Measurements from ENCODE around the gene GPR143.
"Not testable (repeated sequence)": the region's sequence is repeated elsewhere in the genome, so short reads cannot be mapped to it uniquely, and the experiment has no call there.

GPR143 gene

DNA sequence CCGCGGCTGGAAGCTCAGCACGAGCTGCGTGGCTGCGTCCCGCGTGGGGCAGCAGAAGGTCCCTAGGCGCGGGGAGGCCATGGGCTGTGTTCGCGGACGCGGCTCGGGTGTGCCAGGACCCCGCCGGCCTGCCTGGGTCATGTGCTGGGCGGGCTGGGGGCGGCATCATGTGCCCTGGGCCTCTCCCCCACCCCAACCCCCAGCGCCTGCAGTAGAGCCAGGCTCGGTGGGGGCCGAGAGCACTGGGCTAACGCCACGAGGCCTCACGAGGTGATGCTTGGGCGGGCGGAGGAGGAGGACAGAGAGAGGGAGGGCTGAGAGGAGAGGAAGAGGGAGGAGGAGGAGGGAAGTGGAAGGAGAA lies at the start of gene GPR143:
Gene GPR143, minus strand, starts transcription at position 111 of the 361 bp plus-strand sequence. Its CDS starts 30 bp downstream, at position 81.
- DNase-seq = no peak

DNA sequence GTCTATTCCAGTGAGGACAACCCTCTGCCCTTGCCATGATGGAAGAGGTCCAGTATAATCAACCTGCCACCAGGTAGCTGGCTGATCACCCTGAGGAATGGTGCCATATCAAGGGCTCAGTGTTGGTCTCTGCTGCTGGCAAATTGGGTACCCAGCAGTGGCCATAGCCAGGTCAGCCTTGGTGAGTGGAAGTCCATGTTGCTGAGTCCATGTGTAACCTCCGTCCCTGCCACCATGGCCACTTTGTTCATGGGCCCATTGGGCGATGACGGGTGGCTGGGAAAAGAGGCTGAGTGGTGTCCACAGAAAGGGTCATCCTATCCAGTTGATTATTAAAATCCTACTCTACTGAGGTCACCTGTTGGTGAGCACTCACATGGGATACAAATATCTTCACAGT lies 45.4 kb upstream of the GPR143 start:
- DNase-seq = not testable (repeated sequence)

DNA sequence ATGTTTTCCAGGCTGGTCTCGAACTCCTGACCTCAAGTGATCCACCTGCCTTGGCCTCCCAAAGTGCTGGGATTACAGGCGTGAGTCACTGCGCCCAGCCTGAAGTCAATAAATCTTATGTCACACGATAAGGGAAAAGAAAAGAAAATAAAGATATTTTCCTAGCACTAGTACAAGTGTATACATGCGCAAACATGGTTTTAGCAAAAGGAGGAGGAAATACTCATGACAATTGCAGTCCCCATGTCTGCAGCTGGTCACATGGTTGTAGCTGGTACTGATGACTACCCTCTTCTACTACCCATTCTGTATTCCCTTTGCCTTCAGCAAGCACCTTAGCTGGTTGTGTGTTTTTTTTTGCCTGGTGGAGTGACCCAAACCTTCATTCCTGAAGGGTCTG lies 44.2 kb upstream of the GPR143 start:
- DNase-seq = not testable (repeated sequence)

DNA sequence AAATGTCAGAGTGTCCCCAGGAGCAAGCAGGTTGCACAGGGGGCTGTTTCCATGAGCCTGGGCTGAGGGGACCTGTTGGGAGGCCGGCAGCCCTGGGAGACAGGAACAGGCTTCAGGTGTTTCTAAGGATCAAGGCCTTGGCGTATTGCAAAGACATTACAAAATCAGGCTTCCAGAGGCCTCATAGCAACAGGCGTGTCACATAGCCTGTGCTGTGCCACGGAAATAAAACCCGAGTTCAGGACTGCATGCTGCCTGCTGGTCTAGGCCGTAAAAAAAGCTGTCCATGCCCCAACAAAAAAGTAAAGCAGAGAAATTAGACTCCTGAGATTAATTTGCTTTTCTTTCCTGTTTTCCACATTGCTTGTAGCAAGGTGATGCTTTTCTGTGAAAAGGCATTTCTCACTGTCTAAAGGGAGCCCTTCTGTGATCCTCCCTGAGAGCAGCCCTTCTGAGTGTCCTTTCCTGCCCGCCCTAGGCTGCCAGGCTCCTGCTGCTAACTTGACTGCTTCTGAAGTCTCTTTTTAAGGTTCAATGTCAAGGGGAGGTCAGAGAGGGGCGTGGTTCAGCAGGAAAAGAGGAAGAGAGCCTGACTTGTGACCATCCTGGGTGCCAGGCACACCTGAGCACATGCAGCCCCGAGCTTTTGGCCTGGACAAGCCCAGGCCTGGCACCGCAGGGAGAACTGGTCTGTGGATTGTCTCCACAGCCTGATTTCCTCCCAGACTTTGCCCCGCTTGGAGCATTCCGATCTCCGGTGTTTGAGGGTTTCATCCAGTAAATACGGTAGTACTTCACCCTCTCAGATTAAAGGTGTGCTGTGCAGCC lies 41.9 kb upstream of the GPR143 start:
- no peak for DNase-seq

DNA sequence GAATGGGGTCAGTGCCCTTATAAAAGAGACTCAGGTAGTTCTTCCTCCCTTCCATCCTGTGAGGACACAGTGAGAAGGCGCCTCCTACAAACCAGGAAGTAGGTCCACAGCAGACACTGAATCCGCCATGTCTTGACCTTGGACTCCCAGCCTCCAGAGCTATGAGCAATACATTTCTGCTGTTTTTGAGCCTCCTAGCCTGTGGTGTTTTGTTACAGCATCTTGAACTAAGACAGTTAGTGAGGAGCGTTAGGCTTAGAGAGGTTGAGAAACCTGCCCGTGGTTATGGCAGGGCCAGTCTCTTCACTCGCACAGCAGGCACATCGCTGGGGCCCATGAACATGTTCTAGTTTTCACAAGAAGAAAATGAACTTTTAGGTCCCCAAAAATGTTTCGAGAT lies 40.3 kb upstream of the GPR143 start:
- peak; percentile 0 for DNase-seq

DNA sequence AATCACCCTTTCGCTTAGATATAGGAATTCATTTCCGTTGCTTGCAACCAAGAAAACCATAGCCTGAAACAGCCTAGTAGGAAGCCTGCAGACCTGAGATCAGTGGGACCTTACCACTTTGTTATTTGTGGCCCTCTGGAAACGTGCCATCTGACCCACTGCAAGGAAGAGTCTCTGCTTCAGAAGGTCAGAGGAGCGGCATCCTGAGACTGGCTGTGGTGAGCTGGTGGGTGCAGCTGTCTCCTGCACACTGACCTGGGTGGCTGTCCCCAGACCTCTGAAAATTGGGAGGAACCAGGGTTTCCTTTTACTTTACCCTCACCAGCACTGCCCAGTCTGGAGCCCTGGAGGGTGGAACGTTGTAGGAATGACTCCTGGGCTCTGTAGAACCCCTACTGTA lies 38.8 kb upstream of the GPR143 start:
- DNase-seq = no peak

DNA sequence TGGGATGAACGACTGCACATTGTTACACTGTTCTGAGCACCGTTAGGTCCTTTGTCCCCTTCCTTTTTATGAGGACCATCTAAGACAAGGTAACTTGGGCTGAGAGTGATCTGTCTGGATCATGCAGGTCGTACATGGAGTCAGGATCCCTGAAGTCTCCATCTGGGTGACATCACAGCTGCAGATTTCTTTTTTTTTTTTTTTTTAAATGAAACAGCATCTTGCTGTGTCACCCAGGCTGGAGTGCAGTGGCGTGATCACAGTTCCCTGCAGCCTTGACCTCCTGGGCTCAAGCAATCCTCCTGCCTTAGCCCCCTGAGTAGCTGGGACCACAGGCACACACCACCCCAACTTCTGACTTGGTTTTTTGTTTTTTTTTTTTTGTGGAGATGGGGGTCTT lies 37.1 kb upstream of the GPR143 start:
- DNase-seq = no peak

DNA sequence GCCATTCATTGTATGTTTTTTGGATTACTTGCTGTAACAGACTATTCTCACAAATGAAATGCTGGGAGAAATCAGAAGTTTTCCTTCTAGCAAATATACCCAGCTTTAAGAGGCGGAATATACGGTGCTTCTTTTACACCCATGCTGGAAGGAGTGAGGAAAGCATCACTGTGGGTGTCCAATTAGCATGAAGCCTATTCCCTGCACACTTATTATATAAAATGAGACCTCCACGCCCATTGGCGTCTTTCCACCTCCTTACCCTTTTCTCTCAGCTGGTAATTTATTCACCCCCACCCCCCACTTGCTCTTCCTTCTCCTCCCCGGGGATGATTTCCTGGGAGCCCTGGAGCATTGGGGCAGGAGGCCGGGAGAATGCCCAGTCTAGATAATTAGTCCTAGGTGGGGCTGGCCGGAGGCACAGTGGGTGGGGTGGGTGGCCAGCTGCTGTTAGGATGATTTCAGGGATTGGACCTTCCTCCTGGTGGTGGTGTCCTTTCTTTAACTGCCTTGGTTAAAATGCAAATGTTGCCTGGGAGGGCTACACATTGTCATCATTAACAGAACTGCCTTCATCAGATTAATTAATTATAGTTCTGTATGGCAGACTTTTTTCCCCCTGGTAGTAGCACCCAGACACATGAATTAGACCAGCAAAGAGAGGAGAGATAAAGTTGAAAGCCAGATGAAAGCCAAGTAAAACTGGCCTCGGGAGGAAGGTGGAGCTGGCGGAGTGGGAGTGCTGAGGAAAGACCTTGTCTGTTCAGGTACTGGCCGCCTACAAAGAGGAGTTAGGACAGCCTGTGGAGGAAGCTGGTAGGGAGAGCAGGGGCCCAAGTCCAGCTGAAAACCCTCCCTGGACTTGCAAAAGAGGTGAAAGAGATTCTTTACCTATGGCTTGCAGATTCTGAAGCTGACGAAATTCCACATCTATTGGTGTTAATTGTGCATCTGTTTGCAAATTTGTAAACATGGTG lies 32.0 kb upstream of the GPR143 start:
- peak; percentile 90 for DNase-seq

DNA sequence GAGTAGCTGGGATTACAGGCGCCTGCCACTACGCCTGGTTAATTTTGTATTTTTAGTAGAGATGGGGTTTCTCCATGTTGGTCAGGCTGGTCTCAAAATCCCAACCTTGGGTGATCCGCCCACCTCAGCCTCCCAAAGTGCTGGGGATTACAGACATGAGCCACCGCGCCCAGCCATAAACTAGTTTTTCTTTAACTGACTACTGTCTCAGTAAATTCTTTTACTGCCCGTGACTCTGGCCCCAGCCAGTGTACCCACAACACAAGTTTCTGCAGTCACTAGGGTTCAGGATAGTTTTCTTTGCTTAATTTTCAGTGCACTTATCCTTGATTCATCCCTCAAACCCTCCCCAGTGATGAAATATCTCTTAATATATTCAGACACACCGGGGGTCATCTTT lies 28.8 kb upstream of the GPR143 start:
- DNase-seq = no peak

DNA sequence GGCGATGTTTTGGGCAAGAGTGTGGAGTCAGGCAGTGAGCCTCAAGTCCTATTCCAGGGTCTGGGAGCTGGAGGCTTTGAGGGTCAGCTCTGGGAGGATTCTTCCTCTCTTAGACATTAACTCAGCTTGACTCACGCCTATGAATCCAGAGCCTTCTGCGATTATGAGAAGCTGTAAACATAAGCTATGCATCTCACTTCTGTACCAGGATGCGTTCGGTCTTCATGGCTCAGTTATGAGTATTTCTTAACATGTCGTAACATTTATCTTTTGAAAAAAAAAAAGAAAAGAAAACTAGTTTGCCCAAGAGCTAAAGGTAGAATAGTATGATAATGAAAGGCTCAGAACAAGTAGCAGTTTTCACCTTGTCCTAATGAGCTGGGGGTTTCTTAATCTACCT lies 25.2 kb upstream of the GPR143 start:
- no peak for DNase-seq

DNA sequence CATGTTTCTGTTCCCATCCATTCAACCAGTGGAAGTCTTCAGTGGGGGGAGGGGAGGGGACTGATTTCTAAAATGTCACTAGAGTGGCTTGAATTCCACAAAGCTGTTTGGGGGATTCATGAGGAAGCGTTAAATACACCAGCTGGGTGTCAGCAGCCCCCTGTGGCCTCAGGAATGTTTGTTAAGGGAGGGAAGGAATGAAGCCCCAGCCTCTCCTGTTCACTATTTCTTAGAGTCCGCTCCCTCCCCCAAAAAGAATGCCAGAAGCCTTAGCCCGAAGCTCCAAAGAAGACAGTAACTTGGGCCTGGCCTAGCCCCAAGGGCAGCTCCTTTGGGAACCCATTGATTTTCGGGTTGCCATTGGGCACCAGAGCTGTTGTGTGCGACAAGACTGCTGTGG lies 23.9 kb upstream of the GPR143 start:
- DNase-seq = no peak

DNA sequence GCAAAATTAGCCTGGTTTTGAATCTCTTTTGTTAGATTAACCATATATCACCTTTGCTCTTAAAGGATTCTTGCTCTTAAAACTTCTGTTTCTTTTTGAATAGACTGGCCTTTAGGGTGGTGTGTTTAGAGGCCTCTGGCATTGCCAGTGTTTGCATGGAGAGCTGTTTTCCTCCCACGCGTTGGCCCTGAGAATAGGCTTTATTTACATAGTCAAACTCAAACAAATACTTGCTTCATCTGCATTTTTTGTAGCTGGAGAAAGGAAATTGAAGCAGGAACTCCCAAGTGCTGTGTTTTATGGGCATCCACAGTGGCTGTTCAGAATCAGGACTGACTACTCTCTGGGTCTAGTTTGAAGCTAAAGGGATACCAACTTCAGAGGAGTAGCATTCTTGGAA lies 23.3 kb upstream of the GPR143 start:
- DNase-seq = peak; percentile 68

DNA sequence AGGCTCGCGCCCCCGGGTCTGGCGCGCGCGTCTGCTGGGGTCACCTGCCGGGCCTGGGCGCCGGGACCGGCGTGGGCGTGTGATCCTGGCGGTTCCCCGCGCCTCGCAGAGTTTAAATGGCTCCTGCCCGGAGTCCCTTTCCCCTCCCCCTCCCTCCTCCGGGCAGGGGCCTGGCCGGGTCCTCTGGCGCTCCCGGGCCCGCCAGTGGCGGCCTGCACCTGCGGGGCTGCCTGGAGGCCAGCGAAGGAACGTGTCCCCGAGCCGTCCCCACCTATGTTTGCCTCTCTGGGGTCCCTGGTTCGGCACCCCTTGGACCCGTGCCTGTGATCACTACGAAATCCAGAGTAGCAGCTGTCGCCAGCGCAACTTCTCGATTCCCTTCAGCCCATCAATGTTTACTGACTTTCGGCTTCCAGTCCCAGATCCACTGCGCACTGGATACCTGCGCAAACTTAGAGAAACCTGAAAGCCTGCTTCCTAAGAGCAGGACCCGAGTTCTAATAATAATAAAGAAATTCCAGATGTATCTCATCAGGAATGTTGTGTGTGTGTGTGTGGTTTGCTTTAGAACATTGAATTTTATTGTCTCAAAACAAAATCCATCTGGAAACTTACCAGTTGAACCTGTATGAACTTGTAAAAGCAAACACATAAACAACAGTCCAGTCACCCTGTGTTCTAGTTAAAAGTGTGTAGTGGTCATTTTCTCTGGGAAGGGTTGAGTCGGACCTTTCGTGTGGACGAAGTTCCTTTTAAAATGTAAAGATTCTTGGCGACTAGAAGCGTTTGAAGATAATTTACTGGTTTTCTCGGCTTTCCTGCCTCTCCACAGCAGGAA lies 21.4 kb upstream of the GPR143 start:
- DNase-seq = peak; percentile 44

DNA sequence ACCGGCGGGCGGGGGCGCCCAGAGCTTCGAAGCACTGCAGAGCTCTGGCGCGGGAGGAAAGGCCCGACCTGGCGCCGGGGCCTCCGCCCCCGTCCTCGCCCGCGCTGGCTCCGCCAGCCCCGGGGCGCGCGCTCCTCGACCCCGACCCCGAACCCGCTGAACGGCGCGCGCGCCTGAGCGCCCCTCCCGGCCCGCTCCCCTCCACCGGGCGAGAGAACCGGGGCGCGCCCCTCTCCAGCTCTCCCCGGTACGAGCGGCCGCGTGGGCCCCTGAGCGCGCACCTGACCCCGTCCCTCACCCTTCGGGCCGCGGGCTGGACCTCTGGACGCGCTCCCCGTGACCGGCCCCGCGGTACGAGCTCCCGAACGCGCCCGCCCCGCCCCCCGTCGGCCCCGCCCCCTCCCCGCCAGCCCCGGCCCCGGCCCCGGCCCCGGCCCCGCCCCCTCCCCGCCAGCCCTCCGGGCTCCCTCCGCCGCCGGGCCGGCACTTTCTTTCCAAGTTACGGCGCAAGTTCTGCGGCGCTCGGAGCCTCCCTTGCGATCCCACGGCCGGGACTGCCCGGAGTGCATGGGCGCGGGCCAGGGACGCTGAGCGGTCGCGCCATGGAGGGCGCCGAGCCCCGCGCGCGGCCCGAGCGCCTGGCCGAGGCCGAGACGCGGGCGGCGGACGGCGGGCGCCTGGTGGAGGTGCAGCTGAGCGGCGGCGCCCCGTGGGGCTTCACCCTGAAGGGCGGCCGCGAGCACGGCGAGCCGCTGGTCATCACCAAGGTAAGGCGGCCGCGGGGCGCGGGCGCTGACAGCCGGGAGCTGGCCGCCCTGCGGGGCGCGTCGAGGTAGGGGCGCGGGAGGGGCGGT lies 20.5 kb upstream of the GPR143 start, which contains the start of gene SHROOM2:
Gene SHROOM2, plus strand, starts transcription at position 486 of the 854 bp plus-strand sequence. Its CDS starts 117 bp downstream, at position 603.
- DNase-seq = peak; percentile 61

DNA sequence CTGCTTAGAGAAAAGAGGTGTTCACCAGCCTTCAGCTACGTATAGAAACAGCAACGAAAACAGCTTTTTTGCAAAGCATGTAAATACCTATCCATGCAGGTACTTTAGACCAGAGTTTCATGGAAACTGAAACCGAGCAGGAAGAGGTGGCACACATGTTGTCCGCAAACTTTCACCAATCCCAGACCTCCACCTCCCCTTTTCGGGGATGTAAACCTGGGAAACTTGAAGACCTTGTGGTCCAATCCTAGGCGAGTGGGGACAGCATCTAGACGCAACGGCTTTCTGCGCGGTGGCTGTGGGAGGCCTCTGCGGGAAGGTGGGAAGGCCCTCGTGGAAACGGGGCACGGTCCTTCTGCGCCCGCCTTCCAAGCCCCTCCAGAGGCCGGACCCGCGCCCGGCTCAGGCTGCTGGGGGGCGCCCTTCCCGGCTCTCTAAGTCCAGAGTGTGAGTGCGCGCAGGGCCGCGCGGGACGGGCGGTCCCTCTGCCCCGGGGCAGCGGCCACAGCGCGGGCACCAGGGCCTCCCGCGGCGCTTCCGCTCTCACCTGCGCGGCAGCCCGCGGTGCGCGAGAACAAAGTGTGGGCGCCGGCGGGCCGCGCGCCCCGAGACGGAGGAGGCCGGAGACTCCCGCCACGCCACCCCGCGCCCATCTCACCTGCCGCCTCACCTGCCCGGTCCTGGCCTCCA lies 19.8 kb upstream of the GPR143 start:
- DNase-seq = peak; percentile 28

DNA sequence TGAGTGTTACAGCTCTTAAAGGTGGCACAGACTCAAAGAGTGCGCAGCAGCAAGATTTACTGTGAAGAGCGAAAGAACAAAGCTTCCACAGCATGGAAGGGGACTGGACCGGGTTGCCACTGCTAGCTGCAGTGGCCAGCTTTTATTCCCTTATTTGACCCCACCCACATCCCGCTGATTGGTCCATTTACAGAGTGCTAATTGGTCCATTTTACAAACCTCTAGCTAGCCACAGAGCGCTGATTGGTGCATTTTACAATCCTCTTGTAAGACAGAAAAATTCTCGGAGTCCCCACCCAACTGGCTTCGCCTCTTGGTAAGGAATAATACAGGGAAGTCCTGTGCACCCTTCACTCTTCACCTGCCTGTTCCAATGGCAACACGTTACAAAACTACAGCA lies 18.7 kb upstream of the GPR143 start:
- DNase-seq = no peak

DNA sequence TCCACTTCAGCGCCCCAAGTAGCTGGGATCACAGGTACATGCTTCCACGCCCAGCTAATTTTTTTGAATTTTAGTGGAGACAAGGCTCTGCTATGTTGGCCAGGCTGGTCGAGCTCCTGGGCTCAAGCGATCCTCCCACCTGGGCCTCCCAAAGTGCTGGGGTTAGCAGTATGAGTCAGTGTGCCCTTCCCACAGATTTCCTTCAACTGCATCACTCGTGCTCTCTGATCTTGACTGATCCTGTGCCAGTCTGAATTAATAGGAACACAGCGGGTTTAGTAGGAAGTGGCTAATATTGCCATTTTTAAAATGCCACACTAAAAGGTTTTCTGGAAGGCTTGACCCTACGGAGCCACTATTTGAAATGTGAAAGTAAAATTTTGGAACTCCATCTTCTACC lies 16.3 kb upstream of the GPR143 start:
- no peak for DNase-seq

DNA sequence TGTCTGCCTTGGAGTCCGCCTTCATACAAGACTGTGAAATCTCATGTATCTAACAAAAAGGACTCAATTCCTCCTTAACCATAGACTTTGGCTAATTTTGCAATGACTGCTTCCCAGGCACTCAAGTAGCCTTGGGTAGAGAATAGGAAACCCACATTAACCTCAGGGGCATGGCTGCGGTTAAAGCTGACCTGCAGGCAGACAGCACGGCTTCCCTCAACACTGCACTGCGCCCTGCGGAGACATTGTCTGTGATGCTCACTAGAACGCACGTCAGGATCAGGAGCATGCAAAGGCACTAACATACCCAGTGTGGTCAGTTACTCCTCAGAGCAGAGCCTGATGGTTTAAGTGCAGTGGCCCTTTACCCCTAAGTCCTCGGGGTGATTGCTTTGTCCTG lies 10.3 kb upstream of the GPR143 start:
- DNase-seq = no peak

DNA sequence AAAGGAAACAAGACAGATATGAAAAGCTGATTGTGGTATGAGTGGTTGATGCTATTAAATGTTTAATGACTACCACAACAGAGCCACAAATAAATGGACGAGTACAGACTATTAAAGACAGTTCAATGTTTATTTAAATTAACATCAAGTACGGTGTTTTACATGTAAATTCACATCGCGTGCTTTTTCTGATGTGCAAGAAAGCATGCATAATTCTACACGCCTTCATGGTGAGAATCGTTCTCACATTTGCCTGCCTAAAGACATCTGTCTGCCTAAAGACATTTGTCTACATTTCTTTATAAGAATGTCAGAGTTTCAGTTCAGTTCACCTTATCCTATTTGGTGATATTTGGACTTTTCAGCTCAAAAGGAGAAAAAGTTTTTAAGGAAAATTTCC lies 7.3 kb upstream of the GPR143 start:
- no peak for DNase-seq

DNA sequence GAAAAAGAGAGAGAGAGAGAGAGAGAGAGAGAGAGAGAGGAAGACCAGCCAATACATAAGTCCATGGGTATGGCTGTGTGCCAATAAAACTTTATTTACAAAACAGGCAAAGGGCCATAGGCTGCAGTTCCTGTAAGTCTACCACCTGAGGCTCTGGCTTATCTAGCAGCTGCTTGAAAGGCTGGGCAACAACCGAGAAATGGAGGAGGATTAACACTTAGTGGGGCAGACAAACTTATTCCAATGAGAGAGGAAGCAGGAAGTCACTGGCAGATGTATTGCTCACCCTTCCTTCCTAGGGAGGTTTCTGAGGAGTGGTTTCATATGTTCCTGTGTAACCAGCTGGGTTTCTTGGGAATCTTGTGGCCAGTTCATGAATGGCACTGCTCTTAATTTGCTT lies 4.7 kb upstream of the GPR143 start:
- DNase-seq = peak; percentile 2

DNA sequence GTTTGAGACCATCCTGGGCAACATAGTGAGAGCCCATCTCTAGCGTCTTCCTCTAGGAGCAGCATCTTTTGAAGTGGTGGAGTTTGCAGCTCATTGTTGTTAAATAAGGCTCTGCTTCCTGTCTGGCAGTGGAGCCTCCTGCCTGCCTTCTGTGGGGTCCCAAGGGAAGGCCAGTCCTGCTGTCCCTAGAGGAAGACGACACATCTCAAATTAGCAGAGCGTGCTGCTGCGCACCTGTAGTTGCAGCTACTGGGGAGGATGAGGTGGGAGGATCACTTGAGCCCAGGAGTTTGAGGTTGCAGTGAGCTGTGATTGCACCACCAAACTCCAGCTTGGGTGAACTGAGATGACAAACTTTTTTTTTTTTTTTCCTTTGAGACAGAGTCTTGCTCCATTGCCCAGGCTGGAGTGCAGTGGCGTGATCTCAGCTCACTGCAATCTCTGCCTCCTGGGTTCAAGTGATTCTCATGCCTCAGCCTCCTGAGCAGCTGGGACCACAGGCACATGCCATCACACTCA lies 2.7 kb upstream of the GPR143 start:
- not testable (repeated sequence) for DNase-seq
